Common myeloid progenitor, CD34-positive (primary cell): ENCODE results near the gene FOXJ3.
A peak's percentile ranks its signal among the peaks of the same experiment; 100 is the strongest.

Source experiments
- CTCF ChIA-PET: fragments of 350-600 bp; sonication (Branson Sonifier 250); formaldehyde crosslinking; loops from one replicate; lab custom pipeline; 2021; ENCODE audit warnings: antibody characterized with exemption; lab: Charles Lee
- POLR2A ChIA-PET: fragments of 350-600 bp; sonication (Branson Sonifier 250); formaldehyde crosslinking; loops from one replicate; lab custom pipeline; 2021; ENCODE audit warnings: antibody characterized with exemption; lab: Charles Lee
- DNase-seq, 3 donors: peaks; one replicate each; pipeline versions ENCODE4 v3.0.0 to v3.0.0-alpha.2; 2013
- H3K27ac ChIP-seq, 2 experiments: 1 replicate in 1 of 2; 2 replicates in 1 of 2; pipeline ENCODE4 v1.7.0; 2013; ENCODE audit warnings: inconsistent platforms in 2 of 2, low read length in 2 of 2, mild to moderate bottlenecking in 2 of 2, low read depth in 1 of 2, moderate library complexity in 1 of 2; ENCODE audit not compliant: severe bottlenecking in 2 of 2, insufficient read depth in 1 of 2, poor library complexity in 1 of 2
- H3K27me3 ChIP-seq, 5 experiments: replicated peaks in 2 of 5; 1 replicate in 3 of 5; 2 replicates in 2 of 5; pipeline versions ENCODE4 v1.6.1 to v1.7.0; 2013; ENCODE audit warnings: low read length in 4 of 5, mild to moderate bottlenecking in 2 of 5, moderate library complexity in 2 of 5, inconsistent platforms in 1 of 5; ENCODE audit not compliant: insufficient read depth in 5 of 5, control insufficient read depth in 4 of 5
- H3K36me3 ChIP-seq, 4 experiments: 1 replicate in 2 of 4; 2 replicates in 2 of 4; pipeline versions ENCODE4 v1.6.1 to v1.7.0; 2013; ENCODE audit warnings: low read length in 3 of 4, control low read depth in 1 of 4, mild to moderate bottlenecking in 1 of 4; ENCODE audit not compliant: control insufficient read depth in 4 of 4, insufficient read depth in 4 of 4
- H3K4me1 ChIP-seq, 4 experiments: 1 replicate in 3 of 4; 2 replicates in 1 of 4; pipeline versions ENCODE4 v1.6.1 to v1.7.1; 2013; ENCODE audit warnings: low read length in 3 of 4, mild to moderate bottlenecking in 3 of 4, control low read depth in 1 of 4, inconsistent platforms in 1 of 4, moderate library complexity in 1 of 4; ENCODE audit not compliant: control insufficient read depth in 4 of 4, insufficient read depth in 4 of 4; ENCODE audit errors: control extremely low read depth in 1 of 4
- H3K4me3 ChIP-seq, 7 experiments: 1 replicate in 4 of 7; 2 replicates in 3 of 7; pipeline versions ENCODE4 v1.5.1 to v1.7.0; 2013; ENCODE audit warnings: mild to moderate bottlenecking in 7 of 7, low read length in 6 of 7, moderate library complexity in 6 of 7, inconsistent platforms in 2 of 7, low read depth in 2 of 7, control low read depth in 1 of 7; ENCODE audit not compliant: insufficient read depth in 4 of 7, control insufficient read depth in 1 of 7; ENCODE audit errors: extremely low read depth in 1 of 7
- H3K9me3 ChIP-seq, 5 experiments: 1 replicate in 4 of 5; 2 replicates in 1 of 5; pipeline versions ENCODE4 v1.6.1 to v1.7.1; 2013; ENCODE audit warnings: low read length in 4 of 5, mild to moderate bottlenecking in 2 of 5, inconsistent platforms in 1 of 5, low read depth in 1 of 5, moderate library complexity in 1 of 5; ENCODE audit not compliant: control insufficient read depth in 4 of 5, insufficient read depth in 2 of 5; ENCODE audit errors: control extremely low read depth in 1 of 5
- WGBS: methylation state at CpG from one replicate; pipeline ENCODE4 v1.1.5; 2013; ENCODE audit not compliant: insufficient coverage; 5-methylcytosine and 5-hydroxymethylcytosine counted together

Gene FOXJ3

GRCh38 chr1:42146626-42147320, 188.3 kb downstream of the FOXJ3 start:
- ChIA-PET CTCF (interaction anchor here (0.6 to 2.4 kb wide), 4 partner anchors 9 to 566 kb away, joined by 3 to 13 read pairs (median 3); no protein-coding TSS in a partner anchor), POLR2A (no interaction called here)
- Histone ChIP-seq H3K36me3 (no peaks in the 10 kb centered on the region), H3K27ac (no peak overlapping the region), H3K4me3 (peak overlapping the region in 1 of 7 experiments; percentile 46), H3K4me1 (peaks cover 2 to 44% (median 41%) of the 10 kb centered on the region in 4 experiments), H3K9me3 (no peaks in the 10 kb centered on the region), H3K27me3 (no peaks in the 10 kb centered on the region)
- DNase-seq: peak; percentile 59 to 72 (median 70)
- WGBS: 31% methylated on average over 15 of the region's 19 CpGs

DNA sequence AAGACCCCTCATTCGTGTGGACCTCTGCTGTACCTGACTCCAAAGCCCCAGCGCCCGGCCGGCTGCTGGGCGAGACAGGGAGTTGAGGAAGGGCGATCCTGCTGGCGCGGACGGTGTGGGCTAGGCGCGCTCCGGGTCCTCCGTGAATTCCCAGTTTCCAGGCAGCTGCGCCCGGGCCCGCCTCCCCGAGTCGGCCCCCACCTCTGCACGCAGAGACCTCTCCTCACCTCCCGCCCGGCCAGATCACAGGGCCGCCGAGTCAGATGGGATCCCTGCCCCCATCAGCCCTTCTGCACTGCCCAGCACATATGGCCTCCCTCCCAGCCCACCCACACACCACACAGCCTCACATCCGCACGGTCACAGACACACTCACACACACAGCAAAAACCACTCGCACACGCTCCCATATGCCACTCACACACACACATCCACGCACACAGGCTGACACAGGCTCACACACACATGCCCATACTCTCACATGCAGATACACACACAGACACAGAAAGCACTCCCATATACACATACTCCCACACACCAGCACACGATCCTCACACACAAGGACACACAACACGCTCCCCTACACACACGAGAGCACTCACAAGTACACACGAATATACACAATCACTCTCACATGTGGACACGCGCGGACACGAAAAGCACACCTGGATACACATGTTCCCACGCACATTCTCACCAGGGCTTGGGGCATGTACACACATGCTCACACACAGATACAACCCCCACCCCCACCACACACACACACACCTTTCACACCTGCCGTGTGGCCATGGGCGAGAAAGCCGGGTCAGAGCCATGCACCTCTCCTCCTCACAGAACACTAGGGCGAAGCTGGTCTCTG, 189.0 kb downstream of the FOXJ3 start:
- DNase-seq: peak in 1 of 3 donors; percentile 30
- Histone ChIP-seq H3K36me3 (no peaks in the 10 kb centered on the region), H3K27ac (no peak overlapping the region), H3K27me3 (no peaks in the 10 kb centered on the region), H3K4me3 (peak overlapping the region in 2 of 7 experiments; percentile 14 to 19), H3K4me1 (peaks cover 2 to 44% (median 41%) of the 10 kb centered on the region in 4 experiments), H3K9me3 (no peaks in the 10 kb centered on the region)
- POLR2A ChIA-PET: no interaction called here
- 70% methylated on average over 28 of the region's 41 CpGs for WGBS
- CTCF ChIA-PET: interaction anchor here (2.4 kb wide), 1 partner anchor 28 kb away, joined by 13 read pairs; no protein-coding TSS in a partner anchor

GRCh38 chr1:42145389-42145716, 189.7 kb downstream of the FOXJ3 start:
- H3K9me3 ChIP-seq: no peaks in the 10 kb centered on the region
- DNase-seq: peak; percentile 44 to 77 (median 69)
- H3K4me1 ChIP-seq: peaks cover 2 to 44% (median 41%) of the 10 kb centered on the region in 4 experiments
- peak overlapping the region in 2 of 7 experiments; percentile 14 to 19 for H3K4me3 ChIP-seq
- 19% methylated on average over 7 of the region's 8 CpGs for WGBS
- POLR2A ChIA-PET: no interaction called here
- CTCF ChIA-PET: no interaction called here
- no peak overlapping the region for H3K27ac ChIP-seq
- no peaks in the 10 kb centered on the region for H3K36me3 ChIP-seq
- no peaks in the 10 kb centered on the region for H3K27me3 ChIP-seq

DNA sequence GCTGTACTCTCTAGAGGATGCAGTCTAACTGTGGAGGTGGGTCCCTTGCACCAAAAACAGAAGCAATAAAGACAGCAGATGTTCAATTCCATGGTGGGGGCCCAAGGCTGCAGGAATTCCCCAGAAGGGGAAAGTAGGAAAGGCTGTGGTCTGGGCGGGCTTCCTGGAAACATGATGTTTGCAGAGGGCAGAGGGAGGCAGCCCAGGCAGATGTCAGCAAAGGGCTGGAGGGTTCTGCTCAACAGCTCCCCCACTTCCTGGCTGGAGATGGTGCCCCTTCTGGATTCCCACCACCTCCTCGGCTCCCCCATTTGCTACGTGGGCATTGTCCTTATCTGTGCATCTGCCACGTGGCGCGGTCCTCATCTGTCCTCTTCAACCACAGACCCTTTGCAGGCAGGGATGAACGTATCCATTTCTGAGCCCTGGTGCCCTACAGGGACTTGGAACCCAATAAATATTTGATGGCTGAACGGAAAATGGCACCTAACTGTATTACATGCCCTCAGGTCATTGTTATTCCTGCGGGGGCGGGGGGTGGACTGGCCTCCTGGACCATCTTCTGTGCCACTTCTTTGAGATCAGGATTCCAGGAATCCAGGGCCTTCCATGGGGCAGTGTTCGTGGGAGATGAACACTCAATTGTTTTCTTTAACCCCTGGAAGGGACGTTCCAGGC, 190.2 kb downstream of the FOXJ3 start:
- Histone ChIP-seq H3K27ac (no peak overlapping the region), H3K27me3 (no peaks in the 10 kb centered on the region), H3K4me1 (peaks cover 2 to 44% (median 41%) of the 10 kb centered on the region in 4 experiments), H3K36me3 (no peaks in the 10 kb centered on the region), H3K4me3 (no peak overlapping the region), H3K9me3 (no peaks in the 10 kb centered on the region)
- DNase-seq: no peak
- 77% methylated on average over 12 of the region's 12 CpGs for WGBS
- ChIA-PET POLR2A (no interaction called here), CTCF (interaction anchor here (0.7 kb wide), 1 partner anchor 29 kb away, joined by 4 read pairs; no protein-coding TSS in a partner anchor)

DNA sequence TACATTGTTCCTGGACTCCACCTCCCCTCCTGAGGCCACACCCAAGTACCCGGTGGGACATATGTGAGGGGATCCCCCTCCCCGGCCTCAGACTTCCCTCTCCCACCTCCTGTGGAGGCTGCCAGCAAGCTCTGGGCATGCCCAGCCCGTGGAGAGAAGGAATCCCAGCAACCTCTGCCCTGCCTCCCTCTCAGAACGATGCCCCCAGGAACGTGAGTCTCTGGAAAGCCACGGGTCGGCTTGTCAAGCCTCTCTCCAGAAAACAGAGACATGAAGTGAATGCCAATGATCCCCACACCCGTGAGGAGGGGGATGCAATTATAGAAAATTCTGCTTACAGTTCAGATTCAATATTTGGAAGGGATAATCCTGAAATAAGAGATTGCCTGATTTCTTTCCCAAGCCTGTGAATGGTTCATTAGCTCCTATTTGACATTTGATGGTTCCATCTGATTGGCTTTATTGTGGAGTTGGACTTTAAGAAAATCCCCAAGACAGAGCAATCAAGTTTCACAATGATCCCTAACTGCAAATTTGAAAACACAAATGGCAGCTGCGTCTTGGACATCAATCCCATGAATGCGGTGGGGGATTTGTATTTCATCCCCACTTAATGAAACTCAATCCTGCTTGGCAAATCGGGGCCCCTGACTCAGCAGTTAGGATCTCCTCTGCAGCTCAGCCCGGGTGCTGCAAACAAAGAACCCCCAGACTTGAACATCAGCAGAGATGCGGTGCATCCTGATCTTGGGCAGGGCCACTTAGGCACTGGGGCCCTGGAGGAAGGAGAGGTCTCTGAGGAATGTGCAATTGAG, 190.9 kb downstream of the FOXJ3 start:
- POLR2A ChIA-PET: no interaction called here
- no peak overlapping the region for H3K4me3 ChIP-seq

GRCh38 chr1:42142894-42143675, 191.9 kb downstream of the FOXJ3 start:
- CTCF ChIA-PET: interaction anchor here (1.3 kb wide), 1 partner anchor 10 kb away, joined by 3 read pairs; no protein-coding TSS in a partner anchor
- no peaks in the 10 kb centered on the region for H3K9me3 ChIP-seq
- H3K27me3 ChIP-seq: no peaks in the 10 kb centered on the region
- no peaks in the 10 kb centered on the region for H3K36me3 ChIP-seq
- peak; percentile 43 to 80 (median 69) for DNase-seq
- POLR2A ChIA-PET: no interaction called here
- H3K4me1 ChIP-seq: peaks cover 2 to 44% (median 41%) of the 10 kb centered on the region in 4 experiments
- H3K4me3 ChIP-seq: no peak overlapping the region
- H3K27ac ChIP-seq: no peak overlapping the region
- WGBS: 44% methylated on average over 2 of the region's 4 CpGs

More for the DNA sequence above, 190.9 kb downstream of the FOXJ3 start:
- Histone ChIP-seq H3K9me3 (no peaks in the 10 kb centered on the region), H3K4me1 (peaks cover 2 to 44% (median 41%) of the 10 kb centered on the region in 4 experiments), H3K27ac (no peak overlapping the region), H3K36me3 (no peaks in the 10 kb centered on the region), H3K27me3 (no peaks in the 10 kb centered on the region)
- CTCF ChIA-PET: interaction anchor here (0.7 kb wide), 1 partner anchor 29 kb away, joined by 4 read pairs; no protein-coding TSS in a partner anchor
- no peak for DNase-seq
- 80% methylated on average over 12 of the region's 13 CpGs for WGBS
